ENCODE measurements around the gene FMO5. TPM values are rescaled to one million over a fixed set of nuclear protein-coding genes. Genes with fewer than 3 reads are reported as not detected.
"Not testable (repeated sequence)": the region's sequence is repeated elsewhere in the genome, so short reads cannot be mapped to it uniquely, and the experiment has no call there.

The FMO5 gene
- total RNA-seq, 2 experiments from 2014 or later: 0.31 to 0.50 TPM

DNA sequence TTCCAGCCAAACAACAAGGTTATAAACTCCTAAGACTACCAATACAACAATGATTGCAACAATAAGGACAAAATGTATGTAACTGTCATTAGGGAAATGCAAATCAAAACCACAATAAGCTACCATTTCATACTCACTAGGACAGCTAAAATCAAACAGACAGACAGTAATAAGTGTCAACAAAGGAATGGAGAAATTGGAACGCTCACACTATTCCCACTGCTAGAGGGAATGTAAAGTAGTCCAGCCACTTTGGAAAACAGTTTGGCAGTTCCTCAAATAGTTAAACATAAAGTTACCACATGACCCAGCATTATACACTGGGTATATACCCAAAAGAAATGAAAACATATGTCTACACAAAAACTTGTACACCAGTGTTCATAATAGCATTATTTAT lies 62.1 kb downstream of the FMO5 start:
- peaks cover 38% of the 10 kb centered on the region for H3K36me3 Mint-ChIP-seq (ENCODE audit: low read depth)
- no peaks in the 10 kb centered on the region for H3K4me1 Mint-ChIP-seq (ENCODE audit: low read depth)
- CTCF ChIA-PET: interaction anchor here (1.1 to 1.9 kb wide), 3 partner anchors 8 to 80 kb away, joined by 3 to 8 read pairs (median 4); partner anchors contain the start of gene CHD1L
- no peaks in the 10 kb centered on the region for H3K27me3 Mint-ChIP-seq (ENCODE audit: low read depth)
- POLR2A ChIA-PET: no interaction called here
- ATAC-seq (no peak), DNase-seq (no peak)
- no peaks in the 10 kb centered on the region for H3K9me3 Mint-ChIP-seq (ENCODE audit: insufficient read depth)
- no peak overlapping the region for H3K27ac Mint-ChIP-seq
- H3K4me3 Mint-ChIP-seq: no peak overlapping the region

DNA sequence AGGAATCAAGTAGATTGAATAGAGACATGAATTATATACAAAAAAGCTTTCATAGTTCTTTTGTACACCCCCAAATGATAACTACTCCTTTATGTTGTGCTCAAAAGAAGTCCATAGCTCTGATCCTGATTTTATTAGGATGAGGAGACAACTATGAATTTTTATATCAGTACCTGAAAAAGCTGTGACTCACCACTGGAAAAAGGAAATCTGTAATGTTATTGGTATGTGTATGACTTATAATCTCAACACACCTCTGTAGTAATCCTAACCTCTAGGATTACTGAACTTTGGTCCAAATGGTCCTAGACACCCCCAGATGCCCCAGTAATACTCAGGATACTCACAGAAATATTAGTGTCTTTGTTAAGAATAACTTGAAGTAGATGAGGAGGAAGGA lies 63.0 kb downstream of the FMO5 start:
- Mint-ChIP-seq H3K4me3 (no peak overlapping the region), H3K36me3 (ENCODE audit: low read depth) (peaks cover 44% of the 10 kb centered on the region), H3K27ac (no peak overlapping the region), H3K27me3 (ENCODE audit: low read depth) (no peaks in the 10 kb centered on the region), H3K4me1 (ENCODE audit: low read depth) (no peaks in the 10 kb centered on the region), H3K9me3 (ENCODE audit: insufficient read depth) (no peaks in the 10 kb centered on the region)
- ChIA-PET CTCF (interaction anchor here (1.1 to 1.9 kb wide), 3 partner anchors 9 to 81 kb away, joined by 3 to 8 read pairs (median 4); partner anchors contain the start of gene CHD1L), POLR2A (interaction anchor here (1.0 to 1.3 kb wide), 2 partner anchors 11 to 78 kb away, joined by 4 to 5 read pairs; no protein-coding TSS in a partner anchor)
- DNase-seq (no peak), ATAC-seq (no peak)

- H3K4me1 Mint-ChIP-seq (ENCODE audit: low read depth); H3K9me3 Mint-ChIP-seq (ENCODE audit: insufficient read depth); DNase-seq; CTCF ChIA-PET; POLR2A ChIA-PET; H3K27me3 Mint-ChIP-seq (ENCODE audit: low read depth); H3K27ac Mint-ChIP-seq; ATAC-seq; H3K4me3 Mint-ChIP-seq: not testable (repeated sequence)
- peaks cover 40% of the 10 kb centered on the region for H3K36me3 Mint-ChIP-seq (ENCODE audit: low read depth)
These were observed 68.0 kb downstream of the FMO5 start for GRCh38 chr1:147157116-147157515.

GRCh38 chr1:147156642-147157041 lies 68.5 kb downstream of the FMO5 start:
- Mint-ChIP-seq H3K4me1 (ENCODE audit: low read depth) (no peaks in the 10 kb centered on the region), H3K27me3 (ENCODE audit: low read depth) (no peaks in the 10 kb centered on the region), H3K36me3 (ENCODE audit: low read depth) (peaks cover 39% of the 10 kb centered on the region), H3K9me3 (ENCODE audit: insufficient read depth) (no peaks in the 10 kb centered on the region), H3K27ac (no peak overlapping the region), H3K4me3 (no peak overlapping the region)
- DNase-seq (no peak), ATAC-seq (no peak)
- POLR2A ChIA-PET: no interaction called here
- CTCF ChIA-PET: no interaction called here

GRCh38 chr1:147152772-147153171 lies 72.4 kb downstream of the FMO5 start:
- H3K27ac Mint-ChIP-seq: no peak overlapping the region
- no peak overlapping the region for H3K4me3 Mint-ChIP-seq
- ATAC-seq: no peak
- no peaks in the 10 kb centered on the region for H3K4me1 Mint-ChIP-seq (ENCODE audit: low read depth)
- H3K27me3 Mint-ChIP-seq (ENCODE audit: low read depth): no peaks in the 10 kb centered on the region
- ChIA-PET POLR2A (interaction anchor here (0.8 kb wide), 1 partner anchor 68 kb away, joined by 3 read pairs; no protein-coding TSS in a partner anchor), CTCF (interaction anchor here (0.6 kb wide), 1 partner anchor 457 kb away, joined by 3 read pairs; no protein-coding TSS in a partner anchor)
- no peaks in the 10 kb centered on the region for H3K9me3 Mint-ChIP-seq (ENCODE audit: insufficient read depth)
- DNase-seq: no peak
- H3K36me3 Mint-ChIP-seq (ENCODE audit: low read depth): peaks cover 16% of the 10 kb centered on the region

DNA sequence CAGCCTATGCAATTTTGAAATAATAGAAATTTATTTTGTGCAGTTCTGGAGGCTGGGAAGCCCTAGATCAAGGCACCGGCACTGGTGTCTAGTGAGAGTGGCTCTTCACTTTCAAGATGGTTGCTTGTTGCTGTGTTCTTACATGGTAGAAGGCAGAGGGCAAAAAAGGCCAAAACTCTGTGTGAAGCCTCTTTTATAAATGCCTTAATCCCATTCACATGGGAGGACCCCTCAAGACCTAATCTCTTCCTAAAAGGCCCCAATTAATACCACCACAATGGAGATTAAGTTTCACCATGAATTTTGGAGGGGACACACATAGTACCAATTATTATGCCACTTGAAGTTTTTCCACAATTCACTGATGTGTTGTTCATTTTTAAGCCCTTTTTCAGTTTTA lies 73.9 kb downstream of the FMO5 start:
- CTCF ChIA-PET: no interaction called here
- Mint-ChIP-seq H3K27ac (no peak overlapping the region), H3K36me3 (ENCODE audit: low read depth) (peaks cover 10% of the 10 kb centered on the region), H3K4me3 (no peak overlapping the region), H3K9me3 (ENCODE audit: insufficient read depth) (no peaks in the 10 kb centered on the region), H3K27me3 (ENCODE audit: low read depth) (no peaks in the 10 kb centered on the region), H3K4me1 (ENCODE audit: low read depth) (no peaks in the 10 kb centered on the region)
- POLR2A ChIA-PET: no interaction called here
- ATAC-seq: no peak
- DNase-seq: no peak

GRCh38 chr1:147142886-147143285 lies 82.3 kb downstream of the FMO5 start:
- no peak for DNase-seq
- no peak for ATAC-seq
- no peak overlapping the region for H3K27ac Mint-ChIP-seq
- no peaks in the 10 kb centered on the region for H3K4me1 Mint-ChIP-seq (ENCODE audit: low read depth)
- H3K36me3 Mint-ChIP-seq (ENCODE audit: low read depth): no peaks in the 10 kb centered on the region
- POLR2A ChIA-PET: no interaction called here
- no peak overlapping the region for H3K4me3 Mint-ChIP-seq
- CTCF ChIA-PET: no interaction called here
- no peaks in the 10 kb centered on the region for H3K9me3 Mint-ChIP-seq (ENCODE audit: insufficient read depth)
- H3K27me3 Mint-ChIP-seq (ENCODE audit: low read depth): peaks cover 39% of the 10 kb centered on the region

Other genes with a start within 250 kb of the FMO5 start
- 10 to 100 TPM in 1 of 2 experiments, 1 to 10 TPM in 1; 9.6 to 10.4 TPM for gene PRKAB2, start 52.9 kb downstream of the FMO5 start, total RNA-seq
- 10 to 100 TPM; 62.3 to 63.2 TPM for gene CHD1L, start 17.3 kb upstream of the FMO5 start, total RNA-seq

All from activated CD8-positive, alpha-beta T cell treated with anti-CD3 and anti-CD28 coated beads, Interleukin-2, amount 10 ng/mL, durations not matched to agents 7 days and 5 days (primary cell).